Activated CD4-positive, alpha-beta T cell treated with anti-CD3 and anti-CD28 coated beads for 4 hours (primary cell): ENCODE results near the gene DUSP1.

ENCODE experiments used
- DNase-seq, 2 donors: peaks; one replicate each; pipeline ENCODE4 v3.0.0-alpha.2; 2020

Gene DUSP1

GRCh38 chr5:172762214-172763119 is 8.5 kb downstream of the DUSP1 start:
- DNase-seq: no peak

DNA sequence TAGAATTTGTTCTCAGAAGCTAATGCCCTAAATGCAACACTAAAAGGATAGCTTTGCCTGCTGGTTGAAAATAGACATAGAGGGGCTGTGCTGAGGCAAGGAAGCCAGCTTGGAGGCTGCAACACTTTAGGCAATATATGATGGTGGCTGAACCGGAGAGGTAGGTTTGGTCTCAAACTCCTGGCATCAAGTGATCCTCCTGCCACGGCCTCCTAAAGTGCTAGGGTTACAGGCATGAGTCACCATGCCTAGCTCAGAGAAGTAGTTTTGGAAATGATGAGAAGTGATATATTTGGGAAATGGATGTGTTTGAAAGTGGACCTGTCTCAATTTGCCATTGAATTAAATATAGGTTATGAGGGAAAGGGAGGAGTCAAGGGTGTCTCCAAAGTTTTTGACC is 10.0 kb downstream of the DUSP1 start:
- no peak for DNase-seq

DNA sequence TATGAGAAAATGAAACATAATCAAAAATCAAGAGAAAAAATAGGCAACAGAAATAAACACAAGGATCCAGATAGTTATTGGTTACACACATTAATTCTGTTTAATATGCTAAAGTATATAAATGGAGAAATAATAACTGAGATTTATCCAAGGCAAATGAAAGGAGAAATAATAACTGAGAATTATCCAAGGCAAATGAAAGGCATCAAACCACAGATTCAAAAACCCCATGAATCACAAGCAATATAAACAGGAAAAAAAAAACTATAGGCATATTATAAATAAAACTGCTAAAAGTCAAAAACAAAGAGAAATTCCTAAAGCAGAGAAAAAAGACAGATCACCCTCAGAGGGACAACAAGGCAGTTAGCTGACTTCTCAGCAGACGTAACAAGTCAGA is 10.9 kb downstream of the DUSP1 start:
- DNase-seq: no peak

DNA sequence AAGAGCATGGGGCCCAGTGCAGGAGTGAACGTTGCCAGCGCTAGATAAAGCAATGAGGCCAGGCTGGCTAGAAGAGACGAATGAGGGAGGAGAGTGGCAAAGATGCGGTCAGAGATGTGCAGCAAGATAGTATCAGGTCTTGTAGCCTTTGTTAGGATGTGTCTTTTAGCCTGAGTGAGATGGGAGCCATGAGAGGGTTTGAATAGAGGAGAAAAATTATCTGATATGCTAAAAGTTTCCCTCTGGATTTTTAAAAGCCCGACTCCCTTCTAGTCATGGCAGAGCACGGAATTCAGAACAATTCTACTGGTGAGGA is 12.2 kb downstream of the DUSP1 start:
- no peak for DNase-seq

DNA sequence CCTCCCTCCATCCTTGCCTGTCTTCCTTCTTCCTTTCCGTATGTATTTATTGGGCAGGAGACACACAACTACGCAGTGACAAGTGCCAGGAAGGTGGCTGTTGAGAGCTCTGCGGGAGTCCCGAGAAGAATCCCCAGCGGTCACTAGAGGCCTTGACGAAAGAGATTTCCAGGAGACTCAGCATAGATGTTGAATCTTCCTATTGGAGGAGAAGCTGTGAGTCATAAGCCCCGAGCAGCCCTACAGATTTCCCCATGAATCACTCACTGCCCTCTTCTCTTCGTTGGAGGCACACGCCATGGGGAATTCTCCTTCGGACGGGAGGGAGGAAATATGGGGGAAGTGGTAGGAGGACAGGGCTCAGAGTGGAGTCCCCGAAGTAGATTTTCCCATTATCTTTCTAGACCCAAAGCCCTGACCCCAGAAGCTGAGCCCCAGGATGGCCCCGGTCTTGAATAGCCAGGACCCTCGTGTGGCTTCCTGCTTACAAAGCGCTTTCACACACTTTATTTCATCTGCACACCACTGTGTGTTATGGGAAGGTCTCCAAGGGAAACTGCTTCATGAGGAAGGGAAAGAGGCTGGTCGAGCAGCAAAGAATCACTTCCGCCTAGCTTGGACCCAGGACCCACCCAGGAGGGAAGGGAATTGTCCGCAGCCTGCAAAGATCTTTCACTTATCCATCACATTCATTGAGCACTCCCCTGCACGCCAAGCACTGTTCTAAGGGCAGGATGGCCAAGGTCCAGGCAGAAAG is 12.7 kb downstream of the DUSP1 start:
- no peak for DNase-seq

- no peak for DNase-seq
Observed at GRCh38 chr5:172757394-172758010, 13.5 kb downstream of the DUSP1 start.

DNA sequence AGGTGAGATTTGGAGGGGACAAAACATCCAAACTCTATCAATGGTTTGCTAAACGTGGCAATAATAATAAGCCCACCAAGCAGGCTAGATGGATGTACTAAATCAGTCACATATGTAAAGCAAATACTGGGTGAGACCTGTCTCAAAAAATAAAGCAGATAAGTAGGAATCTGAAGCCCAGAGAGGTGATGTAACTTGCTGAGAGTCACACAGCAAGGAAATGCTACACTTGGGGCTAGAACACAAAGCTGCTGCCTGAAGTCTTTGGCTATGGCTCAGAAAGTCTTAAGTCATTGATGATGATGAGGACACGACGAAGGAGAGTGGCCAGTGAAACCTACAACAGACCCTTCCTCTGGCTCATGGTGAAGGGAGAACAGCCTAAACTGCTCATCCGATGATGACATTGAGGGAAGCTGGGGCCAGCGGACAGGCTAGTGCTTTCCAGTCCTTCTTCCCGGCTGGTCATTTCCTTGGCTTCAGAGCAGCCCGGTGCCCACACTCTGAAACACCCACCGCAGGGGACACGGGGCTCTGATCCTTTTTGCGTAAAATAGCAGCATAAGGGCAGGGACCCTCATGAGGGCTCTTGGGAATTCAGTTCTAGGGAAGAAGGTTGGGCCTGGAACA is 14.1 kb downstream of the DUSP1 start:
- no peak for DNase-seq

DNA sequence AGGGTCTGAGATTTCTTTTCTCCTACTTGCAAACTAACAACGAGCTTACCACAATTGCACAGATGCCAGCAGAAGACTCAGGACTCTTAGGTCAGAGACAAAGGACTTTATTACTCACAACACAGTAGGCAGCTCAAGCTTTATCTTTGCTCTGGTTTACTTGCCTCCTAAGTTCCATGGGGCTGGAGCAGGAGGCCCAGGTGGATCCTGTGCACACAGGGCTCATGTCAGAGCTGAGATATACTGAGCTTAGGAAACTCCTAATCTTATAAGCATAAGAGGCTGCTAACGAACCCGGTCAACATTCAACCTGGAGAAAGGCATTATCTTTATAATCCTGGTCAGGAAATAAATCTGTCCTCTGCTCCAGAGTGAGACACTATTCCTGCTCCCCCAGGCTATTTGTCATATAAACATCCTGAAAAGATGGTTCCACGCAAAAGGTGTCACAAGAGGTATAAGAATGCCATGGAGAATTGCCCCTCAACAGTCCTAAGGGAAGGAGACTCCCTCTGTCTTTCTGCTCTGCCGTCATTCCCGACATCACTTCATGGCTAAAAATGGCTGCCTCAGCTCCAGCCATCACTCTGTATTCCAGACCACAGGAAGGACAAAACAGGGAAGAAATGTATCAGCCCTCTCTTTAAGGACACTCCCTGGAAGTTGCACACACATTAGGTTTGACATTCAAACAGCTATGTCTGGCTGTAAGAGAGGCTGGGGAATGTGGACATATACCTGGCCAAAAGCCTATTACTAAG is 16.2 kb downstream of the DUSP1 start:
- DNase-seq: no peak

GRCh38 chr5:172753101-172753500 is 17.9 kb downstream of the DUSP1 start:
- DNase-seq: no peak

GRCh38 chr5:172751761-172752510 is 19.1 kb downstream of the DUSP1 start:
- DNase-seq: no peak

DNA sequence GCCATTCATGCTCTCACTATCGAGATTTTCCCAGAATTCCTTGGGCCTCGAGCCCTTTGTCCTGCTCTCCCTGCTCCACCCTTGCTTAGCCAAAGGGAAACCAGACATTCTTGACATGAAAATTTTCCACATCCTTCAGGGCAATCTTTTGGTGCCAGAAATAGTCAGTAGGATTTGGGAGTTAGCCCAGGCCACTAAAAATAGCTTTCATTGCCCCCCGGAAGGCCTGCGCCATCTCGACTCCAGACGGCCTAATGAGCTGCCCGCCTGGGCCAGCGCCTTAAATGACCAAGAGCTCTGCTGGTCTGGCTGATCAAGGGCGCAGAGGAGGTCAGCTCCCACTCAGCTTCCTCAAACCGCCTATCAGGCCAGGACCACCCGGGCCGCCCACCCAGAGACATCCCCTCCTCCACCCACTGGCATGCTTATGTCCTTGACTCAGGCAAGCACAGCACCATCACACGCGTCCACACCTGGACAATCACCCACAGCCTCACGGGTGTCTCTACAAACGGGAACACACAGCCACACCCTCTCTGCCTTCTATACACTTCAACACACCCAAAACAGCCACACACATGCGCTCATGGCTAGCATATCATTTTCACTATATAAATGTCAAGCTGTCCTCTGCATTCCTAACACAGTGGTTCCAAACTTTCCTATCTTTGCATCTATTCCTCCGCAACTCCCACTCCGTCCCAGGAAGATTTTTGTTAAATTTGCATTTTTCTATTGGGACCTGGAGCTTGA is 20.9 kb downstream of the DUSP1 start:
- DNase-seq: no peak

GRCh38 chr5:172749076-172749475 is 21.9 kb downstream of the DUSP1 start:
- no peak for DNase-seq

DNA sequence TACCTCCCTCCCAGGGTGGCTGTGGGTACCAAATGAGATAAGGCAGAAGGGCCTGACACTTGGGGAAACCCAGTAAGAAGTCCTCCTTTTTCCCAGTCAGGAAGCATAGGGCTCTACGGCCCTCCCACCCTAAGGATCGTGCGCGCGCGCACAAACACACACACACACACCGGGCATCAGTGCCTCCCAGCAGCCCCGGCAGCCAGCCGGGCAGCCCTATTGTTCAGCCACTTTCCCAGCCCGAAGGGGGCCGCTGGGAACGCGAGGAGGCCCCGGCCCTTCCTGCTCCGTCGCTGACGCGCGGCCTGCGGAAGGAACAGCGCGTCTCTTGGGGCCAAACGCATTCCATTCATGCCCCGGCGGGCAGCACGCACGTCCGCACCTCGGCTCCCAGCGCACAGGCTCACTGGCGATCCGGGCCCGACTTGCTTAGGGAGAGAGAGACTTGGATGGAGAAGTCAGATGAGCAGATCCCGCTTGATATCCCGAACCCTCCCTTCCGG is 22.6 kb downstream of the DUSP1 start:
- DNase-seq: no peak

DNA sequence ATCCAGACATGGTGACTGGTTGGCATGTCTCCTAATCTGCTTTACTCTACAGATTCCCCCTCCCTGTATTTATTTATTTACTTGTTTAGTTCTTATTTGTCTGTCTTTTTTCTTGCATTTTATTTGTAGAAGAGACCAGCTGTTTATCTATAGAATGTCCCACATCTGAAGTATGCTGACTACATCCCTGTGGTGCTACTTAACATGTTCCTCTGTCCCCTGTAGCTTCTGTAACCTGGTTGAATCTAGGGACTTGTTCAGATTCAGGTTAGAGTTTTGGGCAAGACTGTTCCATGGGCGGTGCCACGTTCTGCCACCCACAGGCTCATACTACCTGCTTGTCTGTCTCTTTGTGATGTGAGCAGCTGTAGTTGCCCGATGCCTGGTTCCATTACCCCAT is 23.5 kb downstream of the DUSP1 start:
- DNase-seq: no peak

GRCh38 chr5:172746725-172747124 is 24.3 kb downstream of the DUSP1 start:
- DNase-seq: no peak

GRCh38 chr5:172745838-172746237 is 25.2 kb downstream of the DUSP1 start:
- DNase-seq: no peak

DNA sequence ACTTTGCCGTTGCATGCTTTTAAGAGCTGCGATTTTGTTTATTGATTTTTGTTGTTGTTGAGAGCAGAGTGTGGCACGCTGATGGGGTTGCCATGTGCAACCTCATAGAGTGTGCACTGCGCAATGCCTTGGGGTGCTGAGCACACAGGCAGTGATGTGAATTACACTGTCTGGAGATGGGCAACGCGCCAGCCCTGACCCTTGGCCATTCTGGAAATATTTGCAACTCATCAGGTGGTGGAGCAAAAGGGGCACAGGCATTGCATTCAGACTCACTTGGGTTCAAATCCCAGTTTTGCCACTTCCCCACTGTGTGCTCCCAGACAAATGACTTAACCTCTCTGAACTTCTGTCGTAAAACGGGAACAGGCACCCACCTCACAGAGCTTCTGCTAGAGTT is 25.6 kb downstream of the DUSP1 start:
- DNase-seq: no peak

- no peak for DNase-seq
Observed at GRCh38 chr5:172744123-172745104, 26.6 kb downstream of the DUSP1 start.

DNA sequence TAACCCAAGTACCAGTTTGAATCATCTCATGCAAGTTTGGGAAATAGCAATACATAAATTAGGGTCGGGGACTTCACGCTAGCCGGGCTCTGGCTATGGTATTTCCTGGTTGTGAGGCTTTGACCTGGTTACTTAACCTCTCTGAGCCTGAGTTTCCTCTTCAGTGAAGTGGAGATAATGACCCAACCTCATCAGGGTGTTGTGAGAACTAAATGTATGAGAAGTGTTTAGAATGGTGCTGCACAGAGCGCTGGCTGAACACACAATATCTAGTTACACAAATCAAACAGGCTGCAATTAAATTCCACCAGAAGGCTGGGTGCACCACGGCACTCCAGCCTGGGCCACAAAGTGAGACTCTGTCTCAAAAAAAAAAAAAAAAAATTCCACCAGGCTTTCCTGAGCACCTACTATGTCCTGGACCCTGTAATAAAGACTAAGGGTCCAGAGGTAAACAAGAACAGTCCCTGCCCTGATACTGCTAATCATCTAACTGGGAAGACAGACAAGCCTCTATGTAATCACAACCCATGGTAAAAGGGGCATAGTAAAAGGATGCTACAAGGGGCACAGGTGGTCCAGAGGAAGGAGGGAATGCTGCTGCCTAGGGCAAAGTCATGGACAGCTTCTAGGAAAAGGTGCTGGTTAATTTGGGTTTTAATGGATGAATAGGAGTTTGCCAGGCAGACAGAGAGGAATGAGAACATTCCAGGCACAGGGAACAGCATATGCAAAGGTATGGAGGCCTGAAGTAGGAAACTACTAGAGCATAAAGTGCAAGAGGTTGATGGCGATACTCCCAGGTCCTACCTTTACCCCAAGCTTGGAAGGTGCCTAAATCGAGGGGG is 27.7 kb downstream of the DUSP1 start:
- DNase-seq: no peak
